GM12801 (cell line): ENCODE results near the gene ARNT2.

Source experiments
- CTCF ChIP-seq: IDR thresholded peaks from one replicate; pipeline ENCODE4 v1.5.1; 2011; ENCODE audit warnings: control low read depth; ENCODE audit not compliant: insufficient read length; ENCODE audit errors: extremely low read depth

ARNT2 gene

DNA sequence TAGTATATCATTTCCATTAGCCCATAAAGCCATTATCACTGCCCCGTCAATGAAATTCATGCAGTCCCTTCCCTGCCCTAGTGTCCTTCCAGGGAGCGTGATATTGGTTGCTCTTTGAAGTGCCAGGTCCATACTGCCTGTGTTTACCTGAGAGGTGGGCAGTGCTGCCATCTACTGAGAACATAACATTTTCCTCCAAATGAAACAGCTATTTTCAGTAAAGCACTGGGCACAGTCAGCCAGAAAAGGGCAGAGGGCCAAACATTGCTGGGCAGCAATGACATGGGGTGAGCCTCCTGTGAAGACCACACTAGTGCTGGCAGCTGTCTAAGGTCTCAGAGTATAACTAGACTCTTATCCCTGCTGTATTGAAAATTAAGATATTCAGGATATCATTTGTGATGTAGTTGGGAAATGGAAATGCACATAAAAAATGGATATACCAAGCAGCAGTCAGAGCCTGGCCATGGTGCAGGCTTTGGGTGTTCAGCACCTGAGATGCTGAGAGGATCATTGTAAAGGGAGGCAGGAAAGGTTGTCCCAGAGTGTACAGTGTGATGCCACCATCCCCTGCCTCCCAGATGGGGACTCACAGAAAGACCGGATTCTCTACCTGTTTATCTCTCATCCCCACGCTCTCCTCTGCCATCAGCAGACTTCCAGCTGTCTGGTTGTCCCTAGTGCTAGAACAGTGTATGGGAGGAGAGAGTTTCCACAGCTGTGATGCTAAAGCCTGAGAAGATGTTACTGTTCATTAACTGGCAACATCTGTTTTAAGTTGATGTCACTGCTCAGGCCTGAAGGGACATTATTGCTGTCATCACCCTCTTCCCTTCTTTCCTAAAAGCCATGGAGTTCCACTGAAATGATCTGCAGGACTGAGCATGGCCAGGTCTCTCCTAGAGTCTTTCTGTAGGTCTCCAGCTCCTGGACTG, 108.8 kb downstream of the ARNT2 start:
- TF ChIP-seq CTCF: no peak

GRCh38 chr15:80514071-80514780, 110.0 kb downstream of the ARNT2 start:
- TF ChIP-seq CTCF: no peak

DNA sequence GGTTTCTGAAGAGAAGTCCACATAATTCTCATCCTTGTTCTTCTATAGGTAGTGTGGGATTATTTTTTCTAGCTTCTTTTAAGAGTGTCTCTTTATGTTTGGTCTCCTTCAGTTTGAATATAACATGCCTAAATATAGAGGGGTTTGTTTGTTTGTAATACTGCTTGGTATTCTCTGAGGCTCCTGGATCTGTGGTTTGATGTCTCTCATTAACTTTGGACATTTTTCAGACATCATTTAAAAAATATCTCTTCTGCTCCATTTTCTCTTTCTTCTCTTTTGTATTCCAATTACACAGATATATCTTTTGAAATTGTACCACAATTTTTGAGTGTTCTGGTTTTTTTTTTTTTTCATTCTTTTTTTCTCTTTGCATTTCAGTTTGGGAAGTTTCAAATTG, 113.1 kb downstream of the ARNT2 start:
- TF ChIP-seq CTCF: no peak

GRCh38 chr15:80518522-80518921, 114.3 kb downstream of the ARNT2 start:
- no peak for TF ChIP-seq CTCF

GRCh38 chr15:80523746-80524145, 119.6 kb downstream of the ARNT2 start:
- TF ChIP-seq CTCF: no peak

DNA sequence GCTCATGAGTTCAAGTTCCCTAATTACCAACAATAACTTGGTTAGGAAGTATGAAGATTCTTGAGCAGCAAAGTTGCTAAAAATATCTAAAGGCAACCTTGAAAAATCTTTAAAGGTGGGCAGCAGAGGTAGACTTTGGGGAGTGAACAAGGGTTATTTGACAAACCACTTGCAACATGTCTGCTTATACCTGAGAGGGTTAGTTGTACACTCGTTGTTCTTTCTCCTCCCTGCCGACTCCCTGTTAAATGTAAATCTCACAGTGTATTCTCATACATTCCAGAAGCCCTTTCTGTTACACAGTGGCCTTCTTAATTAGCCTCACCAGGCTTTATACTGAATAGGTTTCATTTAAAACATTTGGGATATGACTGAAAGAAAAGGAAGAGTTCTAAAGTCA, 121.7 kb downstream of the ARNT2 start:
- TF ChIP-seq CTCF: no peak

DNA sequence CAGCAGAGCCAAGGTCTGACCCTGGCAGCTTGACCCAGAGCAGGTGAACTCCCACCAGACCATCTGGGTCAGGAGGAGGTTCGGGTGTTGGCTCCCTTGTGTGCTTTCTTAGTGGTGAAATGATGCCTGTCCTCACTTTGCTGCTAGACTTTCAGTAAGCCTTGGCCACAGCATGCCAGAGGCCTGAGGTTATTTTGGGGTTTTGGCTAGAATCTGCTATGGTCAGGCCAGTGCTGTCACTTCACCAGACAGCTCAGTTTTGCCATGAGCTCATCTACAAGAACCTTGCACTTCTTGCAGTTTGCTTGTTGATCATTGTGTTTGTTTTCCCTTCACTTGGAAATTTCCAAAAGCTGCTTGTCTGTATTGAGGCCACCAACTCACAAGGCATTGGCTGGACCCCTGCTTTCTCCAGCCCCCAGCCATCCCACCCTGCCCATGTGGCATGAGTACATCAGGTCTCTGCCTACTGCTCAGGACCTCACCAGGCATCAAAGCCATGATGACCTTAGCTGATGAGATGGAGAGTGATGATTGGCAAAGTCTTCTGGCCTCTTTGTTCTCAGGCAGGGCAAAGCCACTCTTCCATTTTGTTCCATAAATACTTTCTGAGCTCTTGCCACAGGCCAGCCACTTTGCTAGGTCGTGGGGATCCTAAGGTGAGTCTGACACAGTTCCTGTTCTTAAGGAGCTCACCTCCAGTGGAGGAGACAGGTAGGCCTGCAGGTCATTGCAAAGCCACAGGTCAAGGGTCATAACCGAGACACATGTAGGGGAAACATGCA, 122.6 kb downstream of the ARNT2 start:
- TF ChIP-seq CTCF: no peak
